Measurements from ENCODE around the gene AKAP10. TPM values are rescaled to one million over a fixed set of nuclear protein-coding genes. Genes with fewer than 3 reads are reported as not detected.

The AKAP10 gene
- total RNA-seq (68.2 and 71.2 TPM in 2 replicates), polyA plus RNA-seq (20.6 and 30.1 TPM in 2 replicates), polyA minus RNA-seq (15.9 and 26.3 TPM in 2 replicates)
- 45.5 TPM for total RNA-seq (2013)

- intact Hi-C loops (cut with micrococcal nuclease) = loop anchor here (1.0 to 10.0 kb wide), 5 partner anchors 32 to 2003 kb away; partner anchors contain the start of genes ATPAF2, DHRS7B, DRC3 and GID4
- no peak for TF ChIP-seq EZH2 (IDR thresholded peaks at IDR 0.05; ENCODE audit: borderline replicate concordance, insufficient read depth, low read depth, low read length, poor library complexity, severe bottlenecking)
- TF ChIP-seq CTCF (IDR thresholded peaks at IDR 0.05) = no peak
- DNase-seq (peak; percentile 94), ATAC-seq (ENCODE audit: low read depth) (peak; percentile 87)
- H3K4me1 ChIP-seq (ENCODE audit: control insufficient read depth in 2 of 2, insufficient read depth in 2 of 2, low read length in 2 of 2) = peaks cover 23 to 40% of the 10 kb centered on the region in 2 donors
- ChIA-PET POLR2A (interaction anchor here (0.6 to 1.8 kb wide), 7 partner anchors 9 to 1065 kb away, joined by 3 to 8 read pairs (median 5); partner anchors contain the start of genes MAPK7, SPECC1 and USP22), CTCF (interaction anchor here (0.8 to 2.8 kb wide), 5 partner anchors 15 to 615 kb away, joined by 3 to 11 read pairs (median 5); partner anchors contain the start of genes B9D1 and SPECC1)
- H3K4me1 Mint-ChIP-seq = peaks cover 47% of the 10 kb centered on the region
- peaks cover 0 to 9% of the 10 kb centered on the region in 2 experiments for H3K36me3 ChIP-seq (replicated peaks in 1 of 2; ENCODE audit: control extremely low read depth in 1 of 2, control insufficient read depth in 1 of 2, extremely low read depth in 1 of 2, insufficient read depth in 2 of 2, low read length in 1 of 2)
- H3K4me3 Mint-ChIP-seq = peak within 1 kb of the TSS; percentile 99
- H3K27ac ChIP-seq (ENCODE audit: low read length in 2 of 2) = peak within 1 kb of the TSS; percentile 85 to 96
- under 1% methylated on average over 75 of the region's 75 CpGs for WGBS (ENCODE audit: insufficient coverage)
- no peaks in the 10 kb centered on the region for H3K27me3 Mint-ChIP-seq
- H4K20me1 ChIP-seq (ENCODE audit: control insufficient read depth, insufficient read depth, low read length, poor library complexity, severe bottlenecking) = peaks cover 12% of the 10 kb centered on the region
- H3K9me3 Mint-ChIP-seq (ENCODE audit: insufficient read depth) = no peaks in the 10 kb centered on the region
- H3K27me3 ChIP-seq (replicated peaks in 1 of 4; ENCODE audit: control extremely low read depth in 1 of 4, control insufficient read depth in 3 of 4, insufficient read depth in 4 of 4, low read length in 3 of 4) = no peaks in the 10 kb centered on the region
- H2AFZ ChIP-seq (ENCODE audit: insufficient read depth, low read depth, low read length, poor library complexity, severe bottlenecking) = peak within 1 kb of the TSS; percentile 99
- peak within 1 kb of the TSS; percentile 98 for H3K27ac Mint-ChIP-seq
- H3K9ac ChIP-seq (ENCODE audit: low read length) = peak within 1 kb of the TSS; percentile 84
- peak within 1 kb of the TSS; percentile 91 for H3K4me2 ChIP-seq (replicated peaks; ENCODE audit: low read depth, low read length, poor library complexity, severe bottlenecking)
- no peaks in the 10 kb centered on the region for H3K9me3 ChIP-seq (ENCODE audit: control extremely low read depth in 1 of 3, control insufficient read depth in 2 of 3, insufficient read depth in 1 of 3, low read length in 2 of 3)
- H3K79me2 ChIP-seq (ENCODE audit: control insufficient read depth, insufficient read depth, low read length) = peaks cover 84% of the 10 kb centered on the region
- peak within 1 kb of the TSS; percentile 83 to 93 (median 90) for H3K4me3 ChIP-seq (ENCODE audit: control extremely low read depth in 1 of 5, extremely low read depth in 1 of 5, insufficient read depth in 1 of 5, low read depth in 2 of 5, low read length in 4 of 5)
Observed at GRCh38 chr17:19977293-19978208, at the start of gene AKAP10. Gene AKAP10 (minus strand): TSS chr17:19977828. CDS start chr17:19977679, 149 bp downstream.

Measured in B cell (primary cell).